Measurements from ENCODE around the gene C16orf86.

The C16orf86 gene

DNA sequence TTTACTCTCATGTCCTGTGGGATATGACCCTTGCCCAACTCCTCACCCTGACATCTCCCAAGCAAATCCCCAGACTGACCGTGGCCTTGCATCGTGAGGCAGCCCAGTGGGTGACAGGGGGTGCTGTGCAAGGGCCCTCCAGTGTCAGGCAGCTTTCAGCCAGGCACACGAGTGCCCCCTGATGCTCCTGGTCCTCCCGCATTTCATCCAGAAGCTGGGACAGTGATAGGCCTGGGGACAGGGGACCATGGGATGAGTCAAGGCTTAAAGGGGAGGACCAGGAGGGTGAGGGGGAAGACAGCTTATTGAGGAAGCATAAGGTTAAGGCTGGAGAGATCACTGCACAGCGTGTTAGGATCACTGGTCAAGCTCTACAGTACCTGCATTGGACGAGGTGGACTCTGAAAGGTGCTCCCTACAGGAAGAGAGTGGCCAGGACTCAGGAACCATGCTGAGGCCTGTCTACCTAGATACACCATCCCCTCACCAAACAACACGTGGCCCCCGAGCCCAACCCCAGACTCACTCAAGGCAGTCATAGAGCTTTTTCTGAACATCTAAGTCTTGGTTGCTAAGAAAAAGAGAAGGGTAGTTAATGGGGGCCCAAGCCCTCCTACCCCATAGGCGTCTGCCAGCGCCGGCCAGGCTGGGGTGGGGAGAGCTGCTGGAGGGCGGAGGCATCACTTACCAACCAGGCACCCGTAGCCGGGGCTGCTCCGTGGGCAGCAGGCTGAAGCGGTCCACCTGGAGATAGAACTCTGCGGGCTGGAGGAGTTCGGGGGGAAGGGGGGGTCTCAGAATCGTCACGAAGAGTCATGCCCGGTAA, 7.6 kb upstream of the C16orf86 start:
- DNase-seq, result no peak

DNA sequence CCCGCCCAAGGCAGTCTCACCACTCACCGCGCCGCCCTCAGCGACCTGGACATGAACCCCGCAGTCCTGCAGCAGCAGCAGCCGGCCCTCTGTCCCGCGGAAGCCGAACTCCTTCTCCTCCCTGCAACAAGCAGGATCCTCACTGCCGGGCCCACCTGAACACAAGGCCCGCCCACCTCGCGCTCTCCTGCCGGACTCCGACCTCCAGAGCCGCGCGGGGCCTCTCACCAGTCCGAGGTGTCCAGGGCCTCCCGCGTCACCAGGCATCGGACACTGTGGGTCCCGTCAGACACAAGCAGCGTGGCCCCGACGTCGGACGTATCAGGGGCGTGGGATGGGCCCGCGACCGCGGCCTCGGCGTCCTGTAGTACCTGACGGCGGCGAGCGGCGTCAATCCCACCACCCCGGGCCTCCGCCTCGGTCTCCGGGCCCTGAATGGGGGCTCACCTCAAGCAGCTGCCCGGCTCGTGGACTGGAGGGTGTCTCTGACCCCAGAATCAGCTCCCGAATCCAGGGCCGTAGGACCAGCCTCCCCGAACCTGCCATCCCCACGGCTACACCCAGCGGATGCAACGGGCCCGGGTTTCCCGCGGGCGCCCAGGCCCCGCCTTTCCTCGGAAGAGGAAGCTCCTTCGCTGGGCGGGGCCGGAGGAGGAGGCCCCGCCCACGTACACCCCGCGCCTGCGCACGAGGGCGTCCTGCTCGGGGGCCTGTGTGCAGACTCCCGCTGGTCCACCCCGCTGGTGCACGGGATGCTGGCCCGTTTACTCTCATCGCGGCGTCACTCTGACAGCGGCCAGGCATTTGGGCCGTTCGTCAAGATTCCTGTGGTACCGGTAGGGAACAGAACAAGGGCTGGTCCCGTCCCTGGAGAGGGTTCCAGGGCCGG, 6.7 kb upstream of the C16orf86 start, which contains the start of gene ACD:
Gene ACD, minus strand, starts transcription at position 586 of the 889 bp plus-strand sequence. Its CDS starts 40 bp downstream, at position 546.
- DNase-seq, result peak; percentile 92 to 95
- TF ChIP-seq GATA1 (IDR thresholded peaks at IDR 0.05; ENCODE audit: low read depth, low read length) (no peak), POLR2A (IDR thresholded peaks at IDR 0.05; ENCODE audit: low read length) (peak; percentile 90)

More for the DNA sequence above, 7.6 kb upstream of the C16orf86 start:
- TF ChIP-seq GATA1 (IDR thresholded peaks at IDR 0.05; ENCODE audit: low read depth, low read length) (no peak), POLR2A (IDR thresholded peaks at IDR 0.05; ENCODE audit: low read length) (no peak)

DNA sequence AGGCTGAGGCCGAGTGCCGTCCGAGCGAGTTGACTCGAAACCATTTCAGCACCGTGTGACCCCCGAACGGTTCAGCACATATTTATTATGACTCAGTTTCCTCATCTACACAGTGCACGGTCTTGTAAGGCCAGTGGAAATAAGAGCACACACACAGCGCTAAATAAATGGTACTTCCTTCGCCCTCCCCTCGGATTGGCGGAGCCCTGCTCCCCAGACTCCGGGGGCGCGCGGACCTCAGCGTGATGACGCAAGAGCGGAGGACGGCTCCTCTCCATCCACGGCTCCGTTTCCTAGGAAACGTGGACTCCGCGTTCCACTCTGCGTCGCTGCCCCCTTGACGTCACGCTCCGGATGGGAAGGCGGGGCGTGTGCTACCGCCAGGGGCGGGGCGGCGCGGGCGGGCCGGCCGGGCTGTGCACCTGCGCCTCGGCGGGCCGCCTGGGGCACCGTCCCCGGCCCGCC, 6.0 kb upstream of the C16orf86 start, which contains the start of gene PARD6A:
Gene PARD6A, plus strand, starts transcription at position 397 of the 465 bp plus-strand sequence. CDS start 79 bp downstream, outside the sequence.
- DNase-seq, result peak; percentile 95 to 96
- peak; percentile 79 for TF ChIP-seq POLR2A (IDR thresholded peaks at IDR 0.05; ENCODE audit: low read length)
- TF ChIP-seq GATA1 (IDR thresholded peaks at IDR 0.05; ENCODE audit: low read depth, low read length), result no peak

DNA sequence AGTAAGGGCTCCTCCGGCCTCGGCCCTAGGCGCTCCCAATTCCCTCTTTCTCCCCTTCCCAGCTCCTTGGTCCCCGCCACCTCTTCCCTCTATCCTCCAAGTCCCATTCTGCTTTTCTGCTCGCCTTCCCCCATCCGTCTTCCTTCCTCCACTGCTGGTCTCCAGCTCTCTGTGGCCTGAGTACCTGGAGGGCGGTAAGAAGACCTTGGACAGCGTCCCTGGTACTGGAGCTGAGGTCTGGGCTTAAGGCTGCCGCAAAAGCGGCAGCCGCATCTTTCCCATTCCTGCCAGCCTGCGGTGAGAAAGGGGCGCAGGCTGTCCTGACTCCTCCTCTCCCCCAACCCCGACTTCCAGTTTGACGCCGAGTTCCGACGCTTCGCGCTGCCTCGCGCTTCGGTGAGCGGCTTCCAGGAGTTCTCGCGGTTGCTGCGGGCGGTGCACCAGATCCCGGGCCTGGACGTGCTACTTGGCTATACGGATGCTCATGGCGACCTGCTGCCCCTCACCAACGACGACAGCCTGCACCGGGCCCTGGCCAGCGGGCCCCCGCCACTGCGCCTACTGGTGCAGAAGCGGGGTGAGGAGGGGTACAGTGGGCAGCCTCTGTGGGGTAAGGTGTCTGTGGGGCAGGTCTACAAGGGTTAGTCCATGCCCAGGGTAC, 5.4 kb upstream of the C16orf86 start:
- TF ChIP-seq GATA1 (IDR thresholded peaks at IDR 0.05; ENCODE audit: low read depth, low read length) (no peak), POLR2A (IDR thresholded peaks at IDR 0.05; ENCODE audit: low read length) (no peak)
- DNase-seq, result peak; percentile 62 to 69

DNA sequence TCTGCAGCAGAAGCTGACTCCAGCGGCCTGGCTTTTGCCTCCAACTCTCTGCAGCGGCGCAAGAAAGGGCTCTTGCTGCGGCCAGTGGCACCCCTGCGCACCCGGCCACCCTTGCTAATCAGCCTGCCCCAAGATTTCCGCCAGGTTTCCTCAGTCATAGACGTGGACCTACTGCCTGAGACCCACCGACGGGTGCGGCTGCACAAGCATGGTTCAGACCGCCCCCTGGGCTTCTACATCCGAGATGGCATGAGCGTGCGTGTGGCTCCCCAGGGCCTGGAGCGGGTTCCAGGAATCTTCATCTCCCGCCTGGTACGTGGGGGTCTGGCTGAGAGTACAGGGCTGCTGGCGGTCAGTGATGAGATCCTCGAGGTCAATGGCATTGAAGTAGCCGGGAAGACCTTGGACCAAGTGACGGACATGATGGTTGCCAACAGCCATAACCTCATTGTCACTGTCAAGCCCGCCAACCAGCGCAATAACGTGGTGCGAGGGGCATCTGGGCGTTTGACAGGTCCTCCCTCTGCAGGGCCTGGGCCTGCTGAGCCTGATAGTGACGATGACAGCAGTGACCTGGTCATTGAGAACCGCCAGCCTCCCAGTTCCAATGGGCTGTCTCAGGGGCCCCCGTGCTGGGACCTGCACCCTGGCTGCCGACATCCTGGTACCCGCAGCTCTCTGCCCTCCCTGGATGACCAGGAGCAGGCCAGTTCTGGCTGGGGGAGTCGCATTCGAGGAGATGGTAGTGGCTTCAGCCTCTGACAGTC, 4.5 kb upstream of the C16orf86 start:
- no peak for DNase-seq

DNA sequence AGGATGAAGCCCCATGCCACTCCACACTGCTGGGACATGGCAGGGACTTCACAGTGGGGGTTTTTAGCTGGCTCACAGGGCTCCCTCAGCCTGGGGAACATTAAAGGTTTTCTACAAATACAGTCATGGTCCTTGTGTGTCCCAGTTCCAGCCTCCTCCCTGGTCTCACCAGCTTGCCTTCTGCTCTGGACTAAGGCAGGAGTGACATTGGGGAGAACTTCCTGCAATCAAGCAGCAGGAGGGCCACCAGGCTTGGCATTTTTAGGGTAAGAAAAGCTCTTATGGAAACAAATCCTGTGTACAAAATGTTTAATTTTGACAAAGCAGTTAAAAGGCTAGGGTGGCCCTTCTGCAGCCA, 4.0 kb upstream of the C16orf86 start:
- no peak for DNase-seq
- no peak for TF ChIP-seq POLR2A (IDR thresholded peaks at IDR 0.05; ENCODE audit: low read length)
- TF ChIP-seq GATA1 (IDR thresholded peaks at IDR 0.05; ENCODE audit: low read depth, low read length), result no peak

More for the DNA sequence above, 4.5 kb upstream of the C16orf86 start:
- TF ChIP-seq POLR2A (IDR thresholded peaks at IDR 0.05; ENCODE audit: low read length) (no peak), GATA1 (IDR thresholded peaks at IDR 0.05; ENCODE audit: low read depth, low read length) (no peak)

DNA sequence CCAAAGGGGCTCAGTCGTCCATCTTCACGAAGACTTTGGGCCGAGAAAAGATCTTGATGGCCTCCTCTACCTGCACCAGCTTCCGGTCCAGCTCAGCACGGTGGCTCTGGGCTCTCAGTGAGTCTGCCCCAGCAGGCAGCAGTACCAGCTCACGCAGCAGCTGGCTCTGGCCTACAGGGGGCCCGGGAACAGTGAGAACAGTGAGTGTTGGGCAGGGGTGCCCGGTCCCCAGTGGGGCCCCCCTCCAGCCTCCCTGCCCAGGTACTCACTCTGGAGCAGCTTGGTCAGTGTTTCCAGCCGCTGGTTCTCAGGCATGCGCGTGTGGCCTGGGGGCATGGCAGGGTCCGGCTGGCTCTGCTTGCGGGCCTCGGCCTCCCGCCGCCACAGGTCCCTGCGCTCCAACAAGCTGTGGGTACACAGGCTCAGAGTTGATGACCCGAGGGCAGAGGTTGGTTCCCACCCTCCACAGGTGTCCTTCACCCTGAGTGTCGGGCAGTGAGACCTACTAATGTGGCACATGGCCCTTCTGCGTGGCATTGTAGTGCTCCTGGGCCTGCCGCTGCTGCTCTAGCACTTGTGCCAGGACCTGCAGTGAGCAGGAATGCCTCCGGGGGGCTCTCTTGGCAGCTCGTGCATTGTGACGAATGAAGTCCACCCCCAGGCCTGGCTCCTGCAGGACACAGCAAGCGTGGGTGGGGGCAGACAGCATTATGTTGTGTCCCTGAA, 3.3 kb upstream of the C16orf86 start:
- TF ChIP-seq GATA1 (IDR thresholded peaks at IDR 0.05; ENCODE audit: low read depth, low read length), result no peak
- TF ChIP-seq POLR2A (IDR thresholded peaks at IDR 0.05; ENCODE audit: low read length), result no peak
- DNase-seq, result peak; percentile 41 to 42

DNA sequence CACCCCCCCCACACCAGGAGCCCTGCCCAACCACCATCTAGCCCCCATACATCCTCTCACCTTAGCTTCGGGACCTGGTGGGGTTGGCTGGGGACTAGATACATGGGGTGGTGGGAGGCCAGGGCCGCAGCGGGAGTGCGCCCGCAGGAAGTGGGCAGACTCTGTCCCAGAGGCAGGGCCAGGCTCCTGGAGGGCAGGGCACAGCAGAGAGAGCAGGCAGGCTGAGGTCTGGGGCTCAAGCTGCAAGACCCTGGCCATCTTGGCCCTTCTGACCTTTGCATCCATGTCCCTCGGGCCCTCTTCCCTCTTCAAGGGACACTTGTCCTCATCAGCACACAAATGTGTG, 2.8 kb upstream of the C16orf86 start:
- DNase-seq, result no peak
- TF ChIP-seq POLR2A (IDR thresholded peaks at IDR 0.05; ENCODE audit: low read length) (no peak), GATA1 (IDR thresholded peaks at IDR 0.05; ENCODE audit: low read depth, low read length) (no peak)

DNA sequence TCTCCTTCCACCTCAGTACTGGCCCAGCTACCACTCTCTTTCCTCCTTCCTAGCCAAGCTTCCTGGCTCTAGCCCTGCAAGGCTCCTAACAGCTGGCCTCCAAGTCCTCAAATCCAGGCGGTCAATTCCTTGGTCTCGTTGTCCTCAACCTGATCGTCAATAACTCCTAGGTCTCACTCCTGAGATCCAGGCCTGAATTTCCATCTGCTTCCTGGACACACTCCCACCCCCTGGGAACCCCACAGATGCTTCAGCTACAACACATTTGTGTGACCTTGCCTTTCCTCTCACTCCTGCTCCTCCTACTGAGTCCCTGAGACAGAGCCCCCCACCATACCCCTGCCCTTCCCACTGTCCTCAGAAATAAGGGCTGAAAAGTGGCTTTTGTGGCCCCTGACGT, 2.4 kb upstream of the C16orf86 start:
- DNase-seq, result no peak
- TF ChIP-seq GATA1 (IDR thresholded peaks at IDR 0.05; ENCODE audit: low read depth, low read length), result no peak

DNA sequence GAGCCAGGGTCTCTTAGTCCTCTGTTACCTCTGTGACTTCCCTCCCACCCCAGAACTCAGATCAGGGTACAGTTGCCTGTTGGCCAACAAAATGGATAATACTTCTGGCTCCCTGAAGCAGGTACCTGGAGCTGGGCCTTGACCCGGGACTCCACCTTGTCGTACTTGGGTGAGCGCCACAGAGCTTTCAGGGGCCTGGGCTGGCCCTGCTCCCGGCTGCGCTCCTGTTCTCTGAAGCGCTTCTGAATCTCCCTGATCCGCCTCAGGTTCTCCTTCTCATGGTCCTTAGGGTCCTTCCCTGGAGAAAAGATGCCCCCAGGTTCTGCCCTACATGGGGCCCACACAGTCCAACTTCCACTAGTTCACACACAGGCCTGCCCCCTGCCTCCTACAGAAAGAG, 1.7 kb upstream of the C16orf86 start:
- DNase-seq, result no peak
- TF ChIP-seq GATA1 (IDR thresholded peaks at IDR 0.05; ENCODE audit: low read depth, low read length), result no peak
- no peak for TF ChIP-seq POLR2A (IDR thresholded peaks at IDR 0.05; ENCODE audit: low read length)

DNA sequence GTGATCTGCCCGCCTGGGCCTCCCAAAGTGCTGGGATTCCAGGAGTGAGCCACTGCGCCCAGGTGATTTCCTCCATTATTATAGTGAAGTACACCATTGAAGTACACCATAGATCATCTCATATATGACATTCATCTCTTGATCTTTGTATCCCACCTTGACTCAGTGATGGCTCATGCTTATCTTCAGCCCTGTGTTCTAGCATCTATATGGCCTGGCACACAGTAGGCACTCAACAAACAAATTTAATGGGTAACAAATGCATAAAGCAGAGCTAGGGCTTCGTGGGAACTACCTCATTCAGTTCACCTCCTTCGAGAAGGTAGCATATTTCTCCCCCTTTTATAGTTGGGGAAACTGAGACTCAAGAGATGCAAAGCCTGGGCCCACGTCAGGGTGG, 1.0 kb upstream of the C16orf86 start:
- DNase-seq, result no peak
- TF ChIP-seq GATA1 (IDR thresholded peaks at IDR 0.05; ENCODE audit: low read depth, low read length), result no peak
- TF ChIP-seq POLR2A (IDR thresholded peaks at IDR 0.05; ENCODE audit: low read length), result no peak

DNA sequence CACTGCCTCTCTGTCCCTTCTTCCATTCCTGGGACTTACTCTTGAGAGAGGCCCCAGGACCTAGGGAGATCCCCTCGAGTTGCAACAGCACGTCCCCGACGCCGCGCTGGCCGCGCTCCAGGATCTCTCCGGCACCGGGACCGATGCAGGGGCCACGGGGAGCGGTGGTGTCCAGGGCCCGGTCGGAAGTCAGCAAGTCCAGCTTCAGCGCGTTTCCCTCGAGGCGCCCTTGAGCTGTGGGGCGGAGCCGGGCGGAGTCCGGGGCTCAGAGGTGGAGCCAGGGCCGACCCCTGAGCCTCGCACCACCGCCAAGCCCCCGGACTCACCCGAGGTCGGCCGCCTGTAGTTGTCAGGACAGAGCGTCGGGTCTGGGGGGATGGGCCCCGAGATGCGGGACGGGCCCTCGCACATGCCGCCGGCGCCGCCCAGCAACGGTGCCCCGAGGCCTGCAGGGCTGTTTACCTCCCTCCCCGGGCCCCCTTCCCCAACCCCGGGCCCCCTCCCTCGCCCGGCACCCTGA, 522 bp upstream of the C16orf86 start:
- DNase-seq, result peak; percentile 50 to 64
- TF ChIP-seq POLR2A (IDR thresholded peaks at IDR 0.05; ENCODE audit: low read length), result no peak
- no peak for TF ChIP-seq GATA1 (IDR thresholded peaks at IDR 0.05; ENCODE audit: low read depth, low read length)

Measured in erythroblast (primary cell).